ENCODE measurements around the gene CRACR2B. TPM values are rescaled to one million over a fixed set of nuclear protein-coding genes. Genes with fewer than 3 reads are reported as not detected.

The CRACR2B gene
- total and polyA plus RNA-seq, 10 of the 15 experiments (the other 5 are each of a cell fraction or from before 2014, with no cell fraction given) = 0.10 to 33.7 (median 12.7) TPM

- TF ChIP-seq E4F1 (IDR thresholded peaks at IDR 0.05; ENCODE audit: borderline replicate concordance, partially characterized antibody) = peak; percentile 96
- peak; percentile 82; the same call in 1 of the 2 replicates for TF ChIP-seq SIN3A (IDR thresholded peaks at IDR 0.05; ENCODE audit: low read depth, low read length)
- peak; percentile 100 for TF ChIP-seq KLF5 (IDR thresholded peaks at IDR 0.05; ENCODE audit: partially characterized antibody)
- peak; percentile 99 for TF ChIP-seq BCLAF1 (IDR thresholded peaks at IDR 0.05)
- peak; percentile 97 for TF ChIP-seq MXI1 (IDR thresholded peaks at IDR 0.05; ENCODE audit: low read depth, low read length)
- no peak for TF ChIP-seq USF1 (IDR thresholded peaks at IDR 0.05; ENCODE audit: borderline replicate concordance, extremely low read length, insufficient read depth, low read depth, low read length)
- TF ChIP-seq POLR2AphosphoS5 (IDR thresholded peaks at IDR 0.05; ENCODE audit: low read length) = peak; percentile 99
- TF ChIP-seq IRF3 (IDR thresholded peaks at IDR 0.05) = peak; percentile 60; the same call in 1 of the 2 replicates
- peak; percentile 88 for TF ChIP-seq RUNX3 (IDR thresholded peaks at IDR 0.05; ENCODE audit: low read length)
- TF ChIP-seq BACH1 (IDR thresholded peaks at IDR 0.05; ENCODE audit: borderline replicate concordance) = peak; percentile 88
- TF ChIP-seq SREBF1 (IDR thresholded peaks at IDR 0.05; ENCODE audit: low read length) = peak; percentile 95
- TF ChIP-seq SIX5 (IDR thresholded peaks at IDR 0.05; ENCODE audit: low read depth, low read length, severe bottlenecking) = peak; percentile 60
- TF ChIP-seq MYC (IDR thresholded peaks at IDR 0.05; ENCODE audit: insufficient read depth, insufficient read length, insufficient replicate concordance, low read length, severe bottlenecking) = no peak
- peak; percentile 90 for TF ChIP-seq MAX (IDR thresholded peaks at IDR 0.05; ENCODE audit: low read depth, low read length)
- peak; percentile 74; the same call in 1 of the 2 replicates for TF ChIP-seq SMARCA5 (IDR thresholded peaks at IDR 0.05)
- TF ChIP-seq TCF3 (IDR thresholded peaks at IDR 0.05; ENCODE audit: borderline replicate concordance, insufficient read depth, low read depth, low read length) = peak; percentile 86
- no peak for TF ChIP-seq ZBED1 (IDR thresholded peaks at IDR 0.05; ENCODE audit: borderline replicate concordance)
- TF ChIP-seq TCF12 (IDR thresholded peaks at IDR 0.05; ENCODE audit: low read depth, low read length) = peak; percentile 65; the same call in 1 of the 2 replicates
- peak; percentile 95 for TF ChIP-seq POLR2AphosphoS2 (IDR thresholded peaks at IDR 0.05; ENCODE audit: low read depth, low read length)
- no peak for TF ChIP-seq TCF7 (IDR thresholded peaks at IDR 0.05; ENCODE audit: borderline replicate concordance)
- no peak for TF ChIP-seq NR2C2 (IDR thresholded peaks at IDR 0.05; ENCODE audit: borderline replicate concordance, control insufficient read depth, insufficient read length, low read depth)
- TF ChIP-seq BHLHE40 (IDR thresholded peaks at IDR 0.05; ENCODE audit: borderline replicate concordance in 1 of 2, low read depth in 2 of 2, low read length in 1 of 2) = peak; percentile 96 to 100
Observed at GRCh38 chr11:842370-843002, 14.8 kb downstream of the CRACR2B start, which contains the start of the genes POLR2L and TSPAN4 (continued).
